HG03520 (cell line): Measurements from ENCODE around the gene HIP1.
"Not testable (repeated sequence)": the region's sequence is repeated elsewhere in the genome, so short reads cannot be mapped to it uniquely, and the experiment has no call there.

ENCODE experiments used
- ATAC-seq: cut with Tn5 transposase; IDR thresholded peaks from one replicate; pipeline ENCODE4 v1.9.1; 2021; ENCODE audit warnings: mild to moderate bottlenecking, moderate library complexity; ENCODE audit not compliant: unreplicated experiment

HIP1 gene

GRCh38 chr7:75619636-75620035 lies 119.1 kb downstream of the HIP1 start:
- no peak for ATAC-seq

DNA sequence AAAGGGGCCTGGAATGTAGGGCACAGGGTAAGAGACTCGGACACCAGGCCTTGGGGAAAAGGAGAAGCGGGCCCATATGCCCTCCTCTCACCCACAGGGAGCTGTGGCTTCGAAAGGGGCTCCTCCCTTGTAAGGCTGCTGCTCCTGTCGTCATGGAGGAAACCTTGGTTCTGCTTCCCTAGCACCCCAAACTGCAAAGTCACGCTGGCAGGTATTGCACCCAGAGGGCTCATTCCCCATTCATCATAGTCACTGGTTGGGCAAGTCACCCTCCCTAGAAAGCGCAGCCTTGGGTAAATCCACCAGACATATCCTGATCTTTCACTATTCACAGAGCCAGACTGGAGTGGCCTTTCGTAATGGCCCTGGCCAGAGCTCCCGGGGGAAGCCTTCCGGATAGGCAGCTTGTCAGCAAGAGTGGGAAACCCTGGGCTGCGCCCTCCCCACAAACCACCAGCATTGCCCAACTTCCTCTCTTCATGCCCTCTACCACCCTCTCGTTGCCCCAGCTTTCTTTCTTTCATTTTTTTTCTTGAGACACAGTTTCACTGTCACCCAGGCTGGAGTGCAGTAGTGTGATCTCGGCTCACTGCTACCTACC lies 121.0 kb downstream of the HIP1 start:
- ATAC-seq: no peak

- ATAC-seq: no peak
Measured at GRCh38 chr7:75616421-75617167, 122.1 kb downstream of the HIP1 start.

DNA sequence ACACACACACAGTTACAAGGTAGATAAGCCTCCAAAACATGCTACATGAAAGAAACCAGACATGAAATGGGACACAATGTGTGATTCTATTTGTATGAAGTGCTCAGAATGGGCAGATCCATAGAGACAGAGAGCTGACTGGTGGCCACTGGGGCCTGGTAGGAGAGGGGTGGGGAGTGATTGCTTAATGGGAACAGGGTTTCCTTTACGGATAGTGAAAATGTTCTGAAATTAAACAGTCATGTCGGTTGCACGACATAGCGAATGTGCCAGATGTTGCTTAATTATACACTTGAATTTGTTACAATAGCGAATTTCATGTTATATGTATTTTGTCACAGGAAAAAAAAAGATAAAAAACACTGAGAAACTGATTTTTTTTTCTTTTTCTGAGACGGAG lies 124.3 kb downstream of the HIP1 start:
- ATAC-seq: no peak

DNA sequence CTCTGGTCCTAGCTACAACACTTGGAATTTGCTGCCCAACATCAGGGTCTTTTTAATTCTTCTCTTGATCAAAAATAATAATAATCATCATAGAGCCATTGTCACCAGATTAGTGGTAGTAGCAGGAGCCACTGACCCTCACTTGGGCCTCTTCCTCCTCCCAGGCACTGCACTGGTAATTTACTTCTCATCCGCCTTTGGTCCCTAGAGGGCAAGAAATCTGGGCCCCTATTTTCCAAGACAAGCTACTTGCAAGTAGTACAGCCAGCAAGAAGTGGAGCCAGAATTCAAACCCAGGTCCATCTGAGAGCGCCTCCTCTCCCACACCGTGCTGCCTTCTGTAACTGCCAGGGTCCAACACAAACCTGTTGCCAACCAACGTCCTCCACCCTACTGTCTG lies 125.4 kb downstream of the HIP1 start:
- ATAC-seq: no peak

DNA sequence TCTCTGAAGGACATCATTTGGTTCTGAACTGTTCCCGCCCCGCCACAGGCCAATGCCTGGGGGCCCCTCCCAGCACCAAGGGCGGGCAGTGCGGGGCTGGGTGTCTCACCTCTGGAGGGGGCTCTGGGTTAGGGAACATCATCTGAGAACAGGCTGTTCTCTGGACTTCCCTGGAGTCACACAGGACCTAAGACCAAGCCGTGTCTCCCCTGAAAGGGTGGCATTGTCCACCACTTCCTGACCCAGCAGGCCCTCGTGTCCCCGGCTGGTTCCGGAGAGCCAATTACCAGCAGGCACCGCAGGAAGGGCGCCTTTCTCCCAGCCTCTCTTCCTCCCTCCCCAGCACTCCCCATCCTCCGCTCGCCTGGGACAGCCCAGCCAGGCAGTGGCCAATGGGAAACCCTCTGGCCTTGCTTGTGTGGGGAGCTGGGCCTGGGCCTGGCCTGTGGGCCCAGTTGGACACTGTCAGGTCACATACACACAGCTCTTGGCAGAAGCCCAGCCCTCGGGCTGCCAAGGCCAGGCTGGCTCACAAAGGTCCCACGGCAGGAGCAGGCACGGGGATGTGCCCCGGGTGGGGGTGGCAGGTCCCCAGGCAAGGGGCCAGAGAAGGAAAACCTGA lies 127.1 kb downstream of the HIP1 start:
- no peak for ATAC-seq

- not testable (repeated sequence) for ATAC-seq
Measured at GRCh38 chr7:75609416-75609815, 129.3 kb downstream of the HIP1 start.

DNA sequence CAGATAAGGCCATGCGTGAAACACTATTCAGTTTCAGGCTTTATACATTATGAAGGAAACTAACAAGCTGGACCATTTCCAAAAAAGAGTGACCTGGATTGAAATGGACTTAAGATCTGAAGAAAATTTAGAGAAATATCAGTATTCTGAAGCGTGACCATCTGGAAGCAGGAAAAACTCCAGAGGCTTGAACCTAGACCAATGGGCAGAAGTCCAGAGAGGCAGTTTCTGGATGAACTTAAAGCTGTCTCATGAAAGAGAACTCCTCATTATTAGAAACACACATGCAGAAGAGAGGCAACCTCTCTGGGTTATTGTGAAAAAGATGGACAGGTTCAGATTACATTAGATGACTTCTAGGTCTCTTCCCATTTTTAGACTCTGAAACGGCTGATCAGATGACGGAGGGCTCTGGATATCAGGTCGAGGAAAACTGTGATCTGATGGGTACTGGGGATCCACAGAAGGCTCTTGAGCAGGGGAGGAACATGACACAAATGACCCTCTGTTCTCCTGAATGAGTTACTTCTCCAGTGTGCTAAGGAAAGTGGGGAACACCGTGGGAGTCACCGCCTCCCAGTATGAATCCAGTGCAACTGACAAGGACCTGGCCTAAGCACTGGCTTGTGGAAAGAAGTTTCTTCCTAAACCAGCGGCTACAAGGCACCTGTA lies 130.2 kb downstream of the HIP1 start:
- ATAC-seq: no peak

DNA sequence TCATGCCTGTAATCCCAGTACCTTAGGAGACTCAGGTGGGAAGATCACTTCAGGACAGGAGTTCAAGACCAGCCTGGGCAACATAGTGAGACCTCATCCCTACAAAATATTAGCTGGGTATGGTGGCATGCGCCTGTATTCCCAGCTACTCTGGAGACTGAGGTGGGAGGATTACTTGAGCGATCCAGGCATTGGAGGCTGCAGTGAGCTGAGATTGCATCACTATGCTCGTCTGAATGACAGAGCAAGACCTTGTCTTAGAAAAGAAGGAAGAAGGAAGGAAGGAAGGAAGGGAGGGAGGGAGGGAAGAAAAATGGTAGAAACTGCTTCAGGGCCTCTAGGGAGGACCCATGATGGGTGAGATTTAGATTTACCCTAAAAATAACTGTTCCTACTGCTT lies 134.3 kb downstream of the HIP1 start:
- ATAC-seq: no peak

- not testable (repeated sequence) for ATAC-seq
Measured at GRCh38 chr7:75602831-75603230, 135.9 kb downstream of the HIP1 start.

GRCh38 chr7:75601539-75601938 lies 137.2 kb downstream of the HIP1 start:
- no peak for ATAC-seq

DNA sequence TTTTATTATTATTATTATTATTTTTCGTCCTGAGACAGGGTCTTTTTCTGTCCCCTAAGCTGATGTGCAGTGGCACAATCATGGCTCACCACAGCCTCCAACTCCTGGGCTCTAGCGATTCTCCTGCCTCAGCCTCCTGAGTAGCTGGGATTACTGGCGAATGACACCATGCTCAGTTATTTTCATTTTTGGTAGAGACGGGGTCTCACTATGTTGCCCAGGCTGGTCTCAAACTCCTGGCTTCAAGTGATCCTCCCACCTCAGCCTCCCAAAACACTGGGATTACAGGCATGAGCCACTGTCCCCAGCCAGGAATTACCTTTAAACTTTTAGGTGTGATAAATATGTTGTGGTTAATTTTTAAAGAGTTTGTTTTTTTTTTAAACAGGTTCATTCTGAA lies 138.0 kb downstream of the HIP1 start:
- ATAC-seq: not testable (repeated sequence)

GRCh38 chr7:75599244-75599781 lies 139.4 kb downstream of the HIP1 start:
- ATAC-seq: no peak

- ATAC-seq: no peak
Measured at GRCh38 chr7:75596727-75597614, 141.8 kb downstream of the HIP1 start.

DNA sequence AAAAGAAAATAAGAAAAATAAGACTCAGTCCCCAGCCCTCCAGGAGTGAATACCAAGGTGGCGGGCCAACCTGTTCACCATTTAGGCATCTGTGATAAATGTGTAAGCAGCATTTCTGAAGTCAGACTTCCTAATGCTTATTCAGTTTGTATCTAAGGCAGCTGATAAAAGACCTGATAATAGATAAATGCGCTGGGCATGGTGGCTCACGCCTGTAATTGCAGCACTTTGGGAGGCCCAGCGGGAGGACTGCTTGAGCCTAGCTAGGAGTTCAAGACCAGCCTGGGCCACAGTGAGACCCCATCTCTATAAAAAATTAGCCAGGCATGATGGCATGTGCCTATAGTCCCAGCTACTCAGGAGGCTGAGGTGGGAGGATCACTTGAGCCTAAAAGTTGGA lies 143.0 kb downstream of the HIP1 start:
- no peak for ATAC-seq

DNA sequence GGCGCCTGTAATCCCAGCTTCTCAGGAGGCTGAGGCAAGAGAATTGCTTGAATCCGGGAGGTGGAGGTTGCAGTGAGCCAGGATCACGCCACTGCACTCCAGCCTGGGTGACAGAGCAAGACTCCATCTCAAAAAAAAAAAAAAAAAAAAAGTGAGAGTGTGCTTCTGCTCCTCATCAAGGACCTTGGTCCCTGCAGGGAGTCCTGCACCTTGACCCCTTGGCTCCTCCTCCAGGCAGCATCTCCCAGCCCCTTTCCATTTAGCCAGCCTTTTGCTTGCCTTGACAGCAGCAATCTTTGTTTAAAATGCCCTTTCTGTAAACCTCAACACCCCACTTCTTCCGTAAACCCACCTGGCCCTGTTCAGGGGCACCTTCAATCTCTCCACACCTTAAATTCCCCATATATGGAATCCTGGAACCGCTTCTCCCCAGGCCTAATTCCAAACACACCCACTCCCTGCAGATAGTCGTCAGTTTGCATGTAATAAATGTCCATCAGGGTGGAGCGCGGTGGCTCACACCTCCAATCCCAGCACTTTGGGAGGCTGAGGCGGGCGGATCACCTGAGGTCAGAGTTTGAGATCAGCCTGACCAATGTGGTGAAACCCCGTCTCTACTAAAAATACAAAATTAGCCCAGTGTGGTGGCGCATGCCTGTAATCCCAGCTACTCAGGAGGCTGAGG lies 145.1 kb downstream of the HIP1 start:
- ATAC-seq: not testable (repeated sequence)

DNA sequence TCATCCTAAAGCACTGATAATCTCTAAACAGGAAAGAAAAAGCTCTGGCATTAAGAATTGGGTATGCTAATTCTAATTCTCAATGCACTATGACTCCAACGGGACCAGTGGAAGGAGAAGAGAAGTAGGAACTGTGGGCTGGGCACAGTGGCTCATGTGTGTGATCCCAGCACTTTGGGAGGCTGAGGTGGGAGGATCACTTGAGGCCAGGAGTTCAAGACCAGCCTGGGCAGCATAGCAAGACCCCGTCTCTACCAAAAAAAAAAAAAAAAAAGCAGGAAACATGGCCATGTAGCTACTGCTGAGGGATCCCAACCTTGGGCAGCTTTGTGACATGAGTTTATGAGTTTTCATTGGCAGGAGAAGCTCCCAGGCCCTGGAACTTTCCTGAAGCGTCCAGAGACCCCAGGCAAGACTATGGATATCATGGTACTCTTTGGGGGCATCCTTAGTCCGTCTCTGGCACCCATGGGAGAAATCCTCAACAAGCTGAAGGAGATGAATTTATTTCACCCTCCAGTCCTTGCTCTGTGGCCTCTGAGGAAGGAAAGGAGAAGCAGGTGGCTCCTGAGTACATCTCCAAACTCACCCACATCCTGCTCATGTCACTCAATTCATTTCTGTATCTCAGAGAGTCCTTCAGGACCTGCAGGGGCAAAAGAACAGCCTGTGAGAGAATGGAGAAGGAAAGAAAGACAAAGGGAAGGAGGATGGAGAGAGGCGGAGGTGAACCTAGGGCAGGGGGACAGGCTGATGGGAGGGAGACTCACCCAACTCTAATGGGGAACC lies 147.1 kb downstream of the HIP1 start:
- no peak for ATAC-seq

DNA sequence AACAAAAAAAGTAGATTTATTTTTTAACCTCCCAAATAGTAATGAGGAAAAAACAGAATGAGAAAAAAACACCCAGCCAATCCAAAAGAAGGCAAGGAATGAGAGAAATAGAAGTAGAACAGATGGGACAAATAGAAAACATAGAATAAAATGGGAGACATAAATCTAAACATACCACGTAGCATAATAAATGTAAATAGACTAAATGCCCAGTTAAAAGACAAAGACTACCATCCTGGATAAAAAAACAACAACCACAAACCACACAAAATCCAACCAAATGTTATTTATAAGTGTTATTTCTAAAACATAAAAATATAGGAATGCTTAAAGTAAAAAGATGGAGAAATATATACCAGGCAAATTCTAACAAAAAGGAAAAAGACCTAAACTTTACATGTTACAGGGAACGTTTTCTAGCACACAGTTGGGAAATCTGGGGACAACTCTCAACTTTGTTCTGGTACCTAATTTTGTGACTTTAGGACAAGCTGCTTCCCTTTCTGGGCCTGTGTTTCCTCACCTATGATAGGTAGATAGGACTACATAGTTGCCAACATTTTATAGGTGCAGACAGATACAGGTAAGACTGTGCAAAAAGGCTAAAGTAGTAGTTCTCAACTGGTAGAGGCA lies 148.3 kb downstream of the HIP1 start:
- ATAC-seq: no peak

DNA sequence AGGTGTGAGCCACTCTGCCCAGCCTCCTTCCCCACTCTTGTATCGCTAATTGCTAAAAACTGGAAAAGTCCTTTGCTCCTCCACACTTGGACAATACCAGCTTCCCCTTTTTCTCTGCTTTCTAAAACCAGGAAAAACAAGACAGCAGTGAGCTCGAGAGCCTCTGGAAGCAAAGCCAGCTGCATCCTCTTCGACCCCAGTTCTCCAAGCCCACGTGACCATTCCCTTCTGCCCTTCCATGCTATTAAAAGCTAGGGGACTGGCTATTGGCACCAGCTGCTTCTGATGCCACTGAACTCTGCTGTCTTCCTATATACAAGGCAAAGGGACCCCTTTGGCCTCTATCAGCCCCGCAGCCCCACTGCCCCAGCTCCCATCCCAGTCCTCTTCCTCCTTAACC lies 154.4 kb downstream of the HIP1 start:
- ATAC-seq: no peak
